HTERT RPE-1 (cell line): Measurements from ENCODE around the gene SLC6A19.

Experiments
- in situ Hi-C: fragments of 300-500 bp; cut with MboI; formaldehyde crosslinking; loops from 4 replicates; pipeline ENCODE4 v1.14.3; 2020; ENCODE audit warnings: low sequenced_read_pairs

The SLC6A19 gene

GRCh38 chr5:1208221-1208742 lies 6.9 kb downstream of the SLC6A19 start:
- in situ Hi-C loops = no loop called here

- in situ Hi-C loops = no loop called here
Measured at GRCh38 chr5:1208743-1209488, 7.5 kb downstream of the SLC6A19 start.

- in situ Hi-C loops = no loop called here
Measured at GRCh38 chr5:1209489-1209852, 8.1 kb downstream of the SLC6A19 start.

GRCh38 chr5:1209896-1210776 lies 8.7 kb downstream of the SLC6A19 start:
- in situ Hi-C loops = no loop called here

GRCh38 chr5:1210832-1211251 lies 9.4 kb downstream of the SLC6A19 start:
- in situ Hi-C loops = no loop called here

GRCh38 chr5:1211701-1212100 lies 10.3 kb downstream of the SLC6A19 start:
- in situ Hi-C loops = no loop called here

- in situ Hi-C loops = no loop called here
Measured at GRCh38 chr5:1212271-1212670, 10.9 kb downstream of the SLC6A19 start.

GRCh38 chr5:1212881-1213280 lies 11.5 kb downstream of the SLC6A19 start:
- in situ Hi-C loops = no loop called here

- in situ Hi-C loops = no loop called here
Measured at GRCh38 chr5:1213508-1214162, 12.2 kb downstream of the SLC6A19 start.

- in situ Hi-C loops = no loop called here
Measured at GRCh38 chr5:1214163-1214935, 13.0 kb downstream of the SLC6A19 start.

- in situ Hi-C loops = no loop called here
Measured at GRCh38 chr5:1214936-1215220, 13.5 kb downstream of the SLC6A19 start.

GRCh38 chr5:1215320-1216096 lies 14.1 kb downstream of the SLC6A19 start:
- in situ Hi-C loops = no loop called here

GRCh38 chr5:1216211-1216917 lies 15.0 kb downstream of the SLC6A19 start:
- in situ Hi-C loops = no loop called here

GRCh38 chr5:1216918-1217295 lies 15.5 kb downstream of the SLC6A19 start:
- in situ Hi-C loops = no loop called here

GRCh38 chr5:1217596-1218206 lies 16.3 kb downstream of the SLC6A19 start:
- in situ Hi-C loops = no loop called here

- in situ Hi-C loops = no loop called here
Measured at GRCh38 chr5:1218351-1219080, 17.1 kb downstream of the SLC6A19 start.

- in situ Hi-C loops = no loop called here
Measured at GRCh38 chr5:1219098-1219767, 17.8 kb downstream of the SLC6A19 start.

GRCh38 chr5:1219768-1220100 lies 18.3 kb downstream of the SLC6A19 start:
- in situ Hi-C loops = no loop called here
